A204.1 (cell line): ENCODE data around the gene GHRHR.

Experiments used
- FAIRE-seq: peaks from 2 replicates; lab custom pipeline; 2012; peaks lifted over from hg19 to GRCh38; lab: Jason Lieb, UNC

GHRHR gene

DNA sequence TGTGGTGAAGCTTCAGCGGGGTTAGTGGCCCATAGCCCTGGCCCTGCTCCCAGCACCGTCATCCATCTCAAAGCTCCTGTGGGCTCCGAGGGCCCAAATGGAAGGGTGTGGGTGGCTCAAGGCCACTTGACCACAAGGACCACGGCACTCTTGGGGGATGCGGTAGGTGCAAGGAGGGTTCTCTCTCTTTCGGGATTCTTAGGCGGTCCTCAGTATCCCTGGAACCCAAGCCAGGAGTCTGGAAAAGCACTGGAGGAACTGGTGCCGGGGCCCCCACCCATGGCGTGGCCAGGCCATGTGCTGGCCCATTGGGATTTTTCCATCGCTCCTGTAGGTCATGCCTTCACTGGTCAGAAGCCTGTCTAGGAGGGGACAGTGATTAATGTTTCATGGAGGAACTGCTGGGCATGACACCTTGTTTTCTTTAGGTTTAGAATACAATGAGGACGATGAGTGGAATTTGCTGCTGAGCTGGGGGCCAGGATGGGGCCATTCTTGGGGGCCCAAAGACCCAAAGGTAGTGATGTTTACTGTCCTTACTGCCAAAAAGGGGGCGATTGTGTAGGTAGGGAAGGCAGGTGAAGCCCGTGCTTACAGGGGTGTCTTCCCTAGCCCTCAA, 35.4 kb upstream of the GHRHR start:
- FAIRE-seq, result no peak

DNA sequence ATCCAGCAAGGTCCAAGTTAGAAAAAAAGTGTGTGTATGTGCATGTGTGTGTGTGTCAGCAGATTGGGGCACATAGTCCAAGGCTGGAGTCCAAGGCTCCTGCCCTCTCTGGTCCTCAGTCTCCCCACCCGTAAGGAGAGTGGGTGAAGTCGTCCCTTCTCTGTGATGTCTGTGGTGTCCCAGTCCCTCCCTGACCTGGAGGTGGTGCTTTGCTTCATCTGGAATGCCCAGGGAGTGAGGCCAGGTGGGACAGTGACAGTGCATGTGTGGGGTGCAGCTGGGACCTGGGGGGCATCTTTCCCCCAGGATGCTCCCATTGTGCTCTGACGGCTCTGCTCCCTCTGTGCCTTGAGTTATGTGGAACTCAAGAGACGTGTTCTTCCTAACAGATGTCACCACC, 34.1 kb upstream of the GHRHR start:
- no peak for FAIRE-seq

DNA sequence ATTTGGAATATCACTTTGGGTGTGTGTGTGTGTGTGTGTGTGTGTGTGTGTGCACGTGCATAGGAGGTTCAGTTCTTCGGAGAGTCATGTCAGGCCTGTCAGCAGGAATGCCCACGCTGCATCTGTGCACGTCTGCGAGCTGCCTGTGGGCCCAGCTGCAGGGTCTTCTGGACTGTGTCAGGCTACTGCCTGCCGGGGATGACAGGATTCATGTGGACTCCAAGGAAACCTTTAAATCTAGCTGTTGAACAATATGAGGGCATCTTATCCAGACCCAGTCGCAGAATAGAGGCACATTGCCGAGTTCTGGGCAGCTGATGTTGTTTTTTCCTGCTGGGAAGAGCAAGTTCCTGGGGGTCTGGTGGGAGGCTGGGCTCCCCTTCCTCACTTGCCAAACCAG, 33.1 kb upstream of the GHRHR start:
- FAIRE-seq, result no peak

DNA sequence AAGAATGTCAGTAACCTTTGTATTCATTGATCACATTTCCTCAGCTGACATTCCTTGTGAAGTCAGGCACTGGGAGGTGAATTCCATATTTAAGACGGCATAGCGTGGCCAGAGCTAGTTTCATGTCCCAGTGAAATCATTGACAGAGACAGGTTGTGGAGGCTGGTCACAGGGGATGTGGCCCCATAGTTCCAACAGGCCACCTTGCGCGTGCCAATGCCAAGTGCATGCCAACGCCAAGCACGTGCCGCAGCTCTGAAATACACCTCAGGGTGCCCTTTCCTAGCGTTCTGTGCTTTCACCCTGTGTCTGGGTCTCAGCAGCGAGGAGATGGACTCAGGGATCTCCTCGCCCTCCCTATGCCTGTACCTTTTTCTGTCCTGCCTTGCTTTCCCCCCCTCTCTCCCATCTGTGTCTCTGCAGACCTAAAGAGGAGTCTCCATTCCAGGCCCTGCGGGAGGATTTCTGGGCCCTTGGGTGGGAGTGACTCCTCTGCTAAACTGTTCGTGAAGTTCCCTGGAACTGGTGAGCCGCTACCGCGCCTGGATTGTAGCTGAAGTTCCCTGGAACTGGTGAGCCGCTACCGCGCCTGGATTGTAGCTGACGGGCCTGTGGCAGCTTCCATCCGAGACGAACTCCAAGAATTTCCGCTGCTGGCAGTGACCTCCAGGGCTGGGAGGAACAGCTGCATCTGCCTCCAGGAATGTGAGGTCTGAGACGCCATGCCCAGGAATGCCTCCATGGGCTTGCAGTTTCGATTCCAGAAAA, 32.4 kb upstream of the GHRHR start:
- FAIRE-seq, result no peak

DNA sequence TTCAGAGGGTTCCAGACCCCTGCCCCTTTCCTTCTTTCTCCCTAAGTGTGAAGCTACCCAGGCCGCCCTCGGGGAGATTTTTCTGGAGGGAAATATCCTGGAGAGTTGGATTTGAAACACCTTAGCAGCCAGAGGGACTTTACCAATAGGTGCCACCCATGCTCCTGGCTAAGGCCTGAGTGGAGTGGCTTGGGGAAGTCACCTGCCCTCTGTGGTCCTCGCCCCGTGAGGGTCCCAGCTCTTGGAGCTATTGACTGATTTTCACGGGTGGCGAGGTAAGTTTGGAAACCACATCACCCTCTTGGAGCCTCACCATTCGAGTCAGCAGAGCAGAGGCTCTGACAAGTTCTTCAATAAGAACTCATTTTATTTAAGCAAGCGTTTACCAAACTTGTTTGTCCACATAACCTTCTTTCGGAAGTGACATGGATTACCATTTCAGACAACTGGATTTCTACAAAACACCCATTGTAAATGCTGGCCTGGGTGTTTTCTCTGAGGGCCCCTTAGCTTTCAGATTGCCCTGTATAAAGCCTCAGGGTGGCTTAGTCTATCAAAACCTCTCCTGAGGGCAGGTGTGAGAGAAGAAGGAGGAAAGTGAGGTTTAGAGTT, 31.7 kb upstream of the GHRHR start:
- FAIRE-seq, result no peak

DNA sequence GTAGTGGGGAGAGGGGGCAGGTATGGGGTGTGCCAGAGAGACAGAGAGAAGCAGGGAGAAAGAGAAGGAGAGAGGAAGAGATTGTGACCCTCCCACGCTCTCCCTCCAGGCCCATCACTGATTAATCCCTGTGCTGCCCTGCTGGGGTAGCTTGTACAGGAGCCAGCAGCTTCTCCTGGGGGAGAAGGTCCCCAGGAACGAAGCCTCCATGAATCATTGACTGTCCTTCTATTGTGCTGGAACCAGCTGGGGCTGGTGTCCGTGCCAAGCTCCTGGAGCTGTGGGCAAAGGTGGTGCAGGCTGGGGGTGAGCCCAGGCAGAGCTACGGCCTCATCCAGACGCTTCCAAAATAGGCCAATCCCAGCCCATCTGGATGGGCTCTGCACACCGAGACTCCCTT, 31.2 kb upstream of the GHRHR start:
- no peak for FAIRE-seq

DNA sequence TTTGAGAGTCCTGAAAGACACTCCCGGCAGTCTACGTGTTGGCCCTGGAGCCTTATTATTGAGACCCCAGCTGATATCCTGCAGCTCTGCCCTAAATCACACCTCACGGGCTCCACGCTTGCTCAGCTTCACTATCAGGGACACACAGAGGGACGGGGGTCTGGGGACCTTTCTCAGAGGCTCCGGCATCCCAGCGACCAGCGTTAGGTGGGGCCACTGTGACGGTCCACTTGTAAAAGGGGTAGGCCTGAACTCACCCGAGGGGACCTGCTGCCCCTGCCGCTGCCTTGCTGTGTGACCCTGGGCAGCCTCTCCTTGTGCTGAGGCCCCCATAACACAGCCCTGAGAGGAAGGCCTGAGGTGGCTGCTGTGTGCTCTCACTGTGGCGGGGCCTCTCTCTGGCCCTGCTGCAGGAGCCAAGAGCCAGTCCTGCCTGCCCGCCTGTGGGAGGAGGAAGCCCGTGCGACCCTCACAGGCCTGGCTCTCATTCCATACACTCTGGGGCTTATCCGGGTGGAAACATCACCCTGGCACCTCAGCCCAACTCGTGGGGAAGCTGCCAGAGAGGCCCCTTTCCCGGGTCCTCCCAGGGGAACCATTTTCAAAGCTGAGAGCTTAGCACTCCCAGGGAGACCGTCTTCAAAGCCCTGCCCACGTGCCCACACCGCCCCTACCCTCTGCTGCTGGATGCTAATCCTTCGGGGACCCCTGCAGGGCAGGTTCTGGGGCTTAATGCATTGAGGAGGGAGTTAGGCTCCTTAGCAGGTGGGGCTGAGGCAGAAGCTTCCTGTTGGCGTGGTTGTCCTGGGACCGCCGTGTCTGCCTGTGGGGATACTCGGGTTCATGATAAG, 30.4 kb upstream of the GHRHR start:
- FAIRE-seq, result no peak

DNA sequence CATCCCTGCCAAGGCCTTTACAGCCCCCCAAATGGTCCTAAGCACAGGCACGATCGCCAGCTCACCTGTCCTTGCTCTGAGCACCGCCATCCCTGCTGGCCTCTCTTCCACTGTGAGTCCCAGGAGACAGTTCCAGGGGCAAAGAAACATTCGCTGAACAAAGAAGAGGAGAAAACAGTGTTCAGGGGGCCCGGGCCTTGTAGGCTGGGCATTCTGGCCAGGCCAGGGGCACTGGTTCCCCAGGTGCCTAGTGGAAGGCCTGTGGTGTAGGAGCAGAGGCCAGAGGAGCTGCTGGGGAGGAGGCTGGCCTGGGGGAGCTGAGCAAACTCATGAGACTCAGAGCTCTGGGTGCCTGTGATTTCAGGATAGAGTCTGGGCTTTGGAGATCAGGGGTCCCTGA, 29.5 kb upstream of the GHRHR start:
- no peak for FAIRE-seq

DNA sequence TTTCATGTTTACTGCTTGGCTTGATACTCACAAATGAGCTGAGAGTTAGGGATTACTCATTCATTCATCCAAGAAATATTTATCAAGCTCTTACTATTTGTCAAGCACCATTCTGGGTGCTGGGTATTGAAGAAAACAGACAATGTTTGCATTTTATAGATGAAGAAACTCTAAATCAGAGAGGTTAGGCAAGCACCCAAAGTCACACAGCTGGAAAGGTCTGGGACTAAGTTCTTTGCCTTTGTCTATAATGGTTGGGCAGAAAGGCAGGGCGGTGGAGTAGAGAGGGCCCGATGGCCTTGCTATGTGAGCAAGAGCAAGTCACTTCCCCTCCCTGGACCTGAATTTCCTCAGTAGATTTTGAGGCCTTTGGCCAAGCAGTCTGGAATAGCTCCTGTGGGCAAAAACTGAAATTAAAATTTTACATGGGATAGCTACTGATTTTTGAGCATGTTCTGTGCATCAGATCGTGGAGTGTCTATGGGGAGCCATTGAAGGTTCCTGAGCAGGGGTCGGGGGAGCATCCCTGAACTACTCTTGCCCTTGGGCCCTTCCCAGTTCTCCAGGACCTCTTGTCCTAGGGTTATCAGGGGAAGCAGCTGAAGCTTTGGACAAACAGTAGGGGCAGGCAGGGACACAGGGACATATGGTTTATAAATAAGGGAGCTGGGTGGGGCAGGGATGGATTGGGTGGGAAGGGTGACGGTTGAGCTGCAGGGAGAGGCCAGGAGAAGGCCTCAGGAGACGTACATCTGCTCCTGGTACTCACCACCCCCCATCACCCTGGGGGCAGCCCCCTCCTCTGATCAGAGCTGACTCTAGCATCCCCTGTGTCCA, 28.8 kb upstream of the GHRHR start:
- FAIRE-seq, result no peak

DNA sequence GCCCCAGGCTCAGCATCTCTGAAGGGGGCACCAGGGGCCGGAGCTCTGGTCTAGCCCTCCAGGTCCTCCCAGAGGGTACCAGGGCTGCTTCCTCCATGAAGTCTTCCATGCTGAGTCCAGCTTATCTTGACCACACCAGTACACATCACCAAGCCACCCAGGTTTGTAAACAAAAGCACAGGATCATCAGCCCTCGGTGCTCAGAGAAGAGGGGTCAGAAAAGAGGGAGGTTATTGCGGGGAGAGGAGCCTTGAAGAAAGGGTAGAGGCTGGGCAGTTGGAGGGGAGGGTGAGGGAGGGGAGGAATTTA, 28.2 kb upstream of the GHRHR start:
- FAIRE-seq, result no peak

DNA sequence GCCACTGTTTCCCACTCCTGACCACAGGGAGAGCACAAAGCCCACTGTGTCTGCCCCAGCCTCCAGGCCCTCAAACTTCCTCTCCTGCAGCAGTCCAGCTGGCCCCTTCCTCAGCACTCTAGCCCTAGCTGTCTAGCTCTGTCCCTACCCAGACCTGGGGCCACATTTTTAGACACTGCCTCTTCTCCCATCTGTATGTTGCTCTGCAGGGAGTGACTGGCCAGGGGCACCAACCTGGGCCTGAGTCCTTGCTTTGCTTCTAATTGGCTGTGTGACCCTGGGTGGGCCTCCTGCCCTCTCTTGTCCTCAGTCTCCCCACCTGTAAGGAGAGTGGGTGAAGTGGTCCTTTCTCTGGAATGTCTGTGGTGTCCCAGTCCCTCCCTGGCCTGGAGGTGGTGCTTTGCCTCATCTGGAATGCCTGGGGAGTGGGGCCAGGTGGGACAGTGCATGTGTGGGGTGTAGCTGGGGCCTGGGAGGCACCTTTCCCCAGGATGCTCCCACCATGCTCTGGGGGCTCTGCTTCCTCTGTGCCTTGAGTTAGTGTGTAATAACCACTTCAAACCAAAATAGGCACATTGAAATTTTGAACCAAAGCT, 27.0 kb upstream of the GHRHR start:
- FAIRE-seq, result no peak

DNA sequence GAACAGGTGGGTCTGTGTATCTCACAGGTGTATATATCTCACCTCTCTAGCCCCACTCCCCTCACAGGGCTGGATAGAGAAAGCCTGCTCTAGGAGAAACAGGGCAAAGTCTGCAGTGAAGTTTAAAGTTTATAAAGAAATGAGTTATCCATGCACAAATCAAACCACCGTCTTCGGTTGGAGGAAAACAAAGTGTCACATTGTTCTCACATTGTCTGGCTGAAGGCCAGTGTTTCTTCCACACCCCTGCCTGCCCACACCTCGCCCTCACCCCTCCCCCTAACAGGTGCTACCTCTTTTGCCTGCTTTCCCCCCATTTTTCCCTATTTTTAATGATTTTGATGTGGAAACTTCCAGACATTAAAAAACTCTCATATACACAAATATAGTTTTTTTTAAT, 26.3 kb upstream of the GHRHR start:
- no peak for FAIRE-seq

DNA sequence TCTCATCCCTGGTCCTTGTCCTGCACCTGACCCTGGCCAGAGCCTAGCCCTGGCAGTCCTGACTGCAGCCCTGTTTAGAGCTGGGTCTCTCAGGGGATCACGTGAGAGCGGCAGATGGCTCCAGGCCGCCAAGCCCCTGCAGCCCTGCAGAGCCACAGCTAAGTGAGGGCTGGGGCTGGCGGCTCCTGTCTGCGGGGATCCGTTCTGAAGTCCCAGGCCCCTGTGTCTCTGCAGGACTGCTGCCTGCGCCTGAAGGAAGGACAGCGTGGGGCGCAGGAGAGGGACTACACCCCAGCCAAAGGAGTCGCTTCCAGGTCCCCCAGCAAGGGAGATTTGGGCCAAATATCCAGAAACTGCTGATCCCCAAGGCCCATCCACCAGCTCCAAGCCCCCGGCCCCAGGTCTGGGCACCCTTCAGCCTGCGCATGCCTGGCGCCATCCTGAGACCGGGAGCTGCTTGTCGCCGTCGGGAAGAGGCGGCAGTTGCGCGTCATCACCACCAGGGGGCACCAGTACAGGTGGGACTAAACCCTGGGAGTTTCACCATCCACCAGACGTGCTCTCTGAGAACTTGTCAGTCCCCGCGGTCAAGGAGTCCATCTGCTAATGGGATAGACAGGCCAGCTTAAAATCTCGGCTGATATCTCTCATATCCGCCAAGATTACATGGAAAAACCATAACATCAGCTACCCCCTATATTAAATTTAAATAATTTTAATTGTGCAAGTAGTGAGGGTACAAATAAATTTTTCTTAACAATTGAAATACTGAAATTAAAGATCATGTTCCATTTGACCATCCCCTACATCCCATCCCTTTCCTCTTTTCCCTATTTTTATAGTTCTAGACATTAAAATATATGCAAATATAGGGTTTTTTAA, 25.1 kb upstream of the GHRHR start:
- FAIRE-seq, result no peak

DNA sequence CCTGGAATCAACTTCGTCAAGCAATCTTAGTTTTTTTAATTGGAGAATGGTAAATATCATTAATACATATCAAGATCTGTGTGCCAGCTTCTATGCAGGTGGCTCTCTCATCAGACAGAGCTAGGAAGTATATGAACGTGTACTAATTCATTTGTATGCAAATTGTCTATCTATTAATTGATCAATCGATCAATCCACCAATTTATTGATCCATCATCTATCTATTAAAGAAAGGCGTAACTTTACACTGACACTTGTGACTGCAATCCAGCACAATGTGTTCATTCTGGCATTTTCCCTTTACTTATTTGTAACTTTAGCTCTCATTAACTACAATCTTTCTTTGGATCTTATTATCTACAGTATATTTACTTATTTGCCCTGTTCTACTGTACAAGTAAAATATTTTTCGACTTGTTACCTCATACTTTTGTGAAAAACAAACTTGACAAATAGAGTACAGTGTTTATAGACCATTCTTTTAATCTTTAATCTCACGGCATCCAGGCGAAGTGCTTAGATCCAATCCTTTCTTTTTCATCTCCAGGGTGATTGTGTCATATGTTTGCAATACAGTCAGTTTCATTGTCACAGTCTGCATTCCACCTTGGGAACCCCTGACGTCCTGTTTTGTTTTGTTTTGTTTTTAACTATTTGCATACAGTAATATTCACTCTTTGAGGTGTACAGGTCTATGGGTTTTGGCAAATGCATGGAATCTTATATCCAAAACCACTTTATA, 22.0 kb upstream of the GHRHR start:
- FAIRE-seq, result no peak

DNA sequence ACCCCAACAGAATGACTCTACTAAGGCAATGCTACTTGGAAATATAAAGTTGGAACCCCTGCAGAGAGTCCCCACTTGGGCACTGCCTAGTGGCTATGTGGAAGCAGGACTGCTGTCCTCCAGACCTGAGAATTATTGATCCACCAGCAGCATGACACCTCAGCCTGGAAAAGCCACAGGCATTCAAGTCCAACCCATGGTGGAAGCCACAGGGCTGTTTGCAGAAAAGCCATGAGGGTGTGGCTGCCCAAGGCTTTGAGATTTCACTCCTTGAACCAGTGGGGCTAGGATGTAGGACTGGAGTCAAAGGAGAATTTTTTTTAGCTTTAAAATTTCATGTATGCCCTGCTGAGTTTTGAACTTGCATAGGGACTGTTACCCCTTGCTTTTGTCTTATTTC, 13.6 kb upstream of the GHRHR start:
- FAIRE-seq, result no peak

DNA sequence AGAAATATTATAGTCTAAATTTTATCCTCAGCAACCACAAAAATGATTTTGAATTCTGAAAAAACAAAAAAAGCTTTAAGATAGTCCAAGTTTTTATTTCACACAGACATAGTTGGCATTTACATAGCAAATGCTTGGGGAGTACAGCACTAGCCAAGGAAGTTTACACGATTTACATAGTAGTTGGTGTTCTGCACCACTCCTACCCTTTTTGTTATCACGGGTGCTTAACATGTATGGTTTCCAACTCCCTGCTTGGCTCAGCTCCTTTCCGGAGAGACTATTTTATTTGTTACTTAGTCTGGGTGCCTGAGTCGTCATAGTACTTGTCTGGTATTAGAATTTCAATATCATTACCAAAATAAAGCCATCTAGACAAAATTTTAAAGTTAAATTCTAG, 8.8 kb upstream of the GHRHR start:
- no peak for FAIRE-seq

DNA sequence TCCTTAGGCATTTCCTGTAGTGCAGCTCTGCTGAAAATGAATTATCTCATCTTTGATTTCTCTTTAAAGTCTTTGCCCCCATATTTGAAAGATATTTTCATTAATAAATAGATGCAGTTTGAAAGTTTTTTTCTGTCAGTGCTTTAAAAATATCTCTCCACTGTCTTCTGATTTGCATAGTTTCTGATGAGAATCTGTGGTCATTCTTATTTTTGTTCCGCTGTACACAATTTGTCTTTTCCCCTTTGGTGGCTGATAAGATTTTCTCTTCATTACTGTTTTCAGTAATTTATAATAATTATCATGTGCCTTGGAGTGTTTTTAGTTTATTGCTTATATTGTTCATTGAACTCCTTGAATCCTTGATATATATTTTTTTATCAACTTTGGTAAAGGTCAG, 7.0 kb upstream of the GHRHR start:
- FAIRE-seq, result no peak

DNA sequence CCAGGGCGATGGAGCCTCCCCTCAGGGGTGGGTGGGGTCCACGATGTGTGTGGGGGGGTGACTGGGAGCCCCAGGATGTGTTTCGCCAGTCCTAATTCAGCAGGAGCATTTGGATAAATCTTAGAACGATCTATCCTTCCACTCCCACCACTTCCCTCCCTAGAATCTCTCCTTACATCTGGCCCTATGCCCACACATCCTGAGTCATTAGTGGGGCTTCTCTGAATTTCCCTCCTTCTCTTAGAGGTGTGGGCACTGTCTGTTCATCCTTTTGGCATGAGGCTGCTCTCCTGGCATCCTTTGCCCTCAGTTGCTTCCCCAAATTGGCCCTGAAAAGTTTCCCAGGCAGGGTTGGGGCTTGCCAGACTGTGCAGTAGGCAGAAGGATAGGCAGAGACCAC, 1.6 kb downstream of the GHRHR start:
- no peak for FAIRE-seq

DNA sequence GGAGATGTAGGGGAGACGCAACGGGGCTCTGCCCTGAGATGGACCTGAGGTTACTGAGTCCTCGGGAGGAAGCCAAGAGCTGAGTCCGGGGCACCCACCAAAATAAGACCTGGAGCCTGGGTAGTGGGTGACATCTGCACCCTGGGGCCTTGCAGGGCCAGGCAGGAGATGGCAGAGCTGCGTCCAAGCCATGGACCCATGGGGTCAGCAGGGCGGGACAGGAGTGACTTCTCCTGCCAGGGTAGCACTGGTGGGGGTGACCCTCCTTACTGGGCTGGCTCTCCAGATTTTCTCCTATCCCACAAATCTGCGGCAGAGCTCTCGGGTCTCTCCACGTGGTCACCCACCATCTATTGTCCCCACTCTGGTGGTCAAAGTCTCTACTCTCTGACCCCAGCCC, 2.1 kb downstream of the GHRHR start:
- FAIRE-seq, result no peak

DNA sequence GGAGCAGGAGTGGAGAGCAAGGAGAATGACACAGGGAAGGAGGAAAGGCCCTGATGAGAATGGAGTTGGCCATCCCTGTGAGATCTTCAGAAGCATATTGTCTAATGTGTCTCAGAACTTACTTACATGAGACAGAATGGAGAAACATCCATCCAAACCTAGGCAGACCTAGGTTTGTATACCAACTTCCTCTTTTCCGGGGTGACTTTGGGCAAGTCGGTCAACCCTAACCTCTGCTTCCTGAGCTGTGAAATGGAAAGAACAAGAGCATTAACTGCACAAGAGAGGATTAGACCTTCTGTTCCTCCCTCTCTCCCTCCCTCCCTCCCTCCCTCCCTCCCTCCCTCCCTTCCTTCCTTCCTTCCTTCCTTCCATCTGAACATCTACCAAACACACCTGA, 4.5 kb downstream of the GHRHR start:
- no peak for FAIRE-seq
